ENCODE measurements around the gene FBRSL1.

The FBRSL1 gene

DNA sequence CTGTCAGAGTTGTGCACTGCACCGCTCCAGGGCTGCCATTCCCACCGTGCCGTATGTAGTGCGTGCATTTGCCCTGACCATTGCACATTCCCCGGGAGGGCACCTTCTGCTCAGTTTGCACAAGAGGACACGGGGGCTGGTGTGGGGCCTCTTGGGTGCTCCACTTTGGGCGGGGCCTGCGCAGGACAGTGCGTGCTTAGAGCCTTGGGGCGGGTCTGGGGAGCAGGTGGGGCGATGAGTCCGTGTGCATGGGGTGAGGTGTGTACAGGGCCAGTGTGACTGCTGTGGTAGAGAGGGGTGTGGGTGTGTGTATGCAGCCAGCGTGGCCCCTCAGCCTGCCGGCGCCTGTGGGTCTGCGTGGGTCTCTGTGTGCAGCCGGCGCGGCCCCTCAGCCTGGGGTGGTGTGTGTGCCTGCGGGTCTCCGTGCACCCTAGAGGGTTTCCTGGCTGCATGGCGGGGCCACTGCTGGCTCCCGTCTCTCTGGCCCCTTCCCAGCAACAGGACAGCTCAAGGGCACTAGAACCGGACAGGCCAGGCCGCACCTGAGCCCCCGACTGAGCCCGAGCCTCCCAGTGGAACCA lies 31.9 kb downstream of the FBRSL1 start:
- TF ChIP-seq POLR2A (IDR thresholded peaks at IDR 0.05; ENCODE audit: extremely low read depth, insufficient read length) (no peak), MYC (IDR thresholded peaks at IDR 0.05; ENCODE audit: low read depth, low read length) (no peak)
- TF ChIP-seq, protein P1, sequence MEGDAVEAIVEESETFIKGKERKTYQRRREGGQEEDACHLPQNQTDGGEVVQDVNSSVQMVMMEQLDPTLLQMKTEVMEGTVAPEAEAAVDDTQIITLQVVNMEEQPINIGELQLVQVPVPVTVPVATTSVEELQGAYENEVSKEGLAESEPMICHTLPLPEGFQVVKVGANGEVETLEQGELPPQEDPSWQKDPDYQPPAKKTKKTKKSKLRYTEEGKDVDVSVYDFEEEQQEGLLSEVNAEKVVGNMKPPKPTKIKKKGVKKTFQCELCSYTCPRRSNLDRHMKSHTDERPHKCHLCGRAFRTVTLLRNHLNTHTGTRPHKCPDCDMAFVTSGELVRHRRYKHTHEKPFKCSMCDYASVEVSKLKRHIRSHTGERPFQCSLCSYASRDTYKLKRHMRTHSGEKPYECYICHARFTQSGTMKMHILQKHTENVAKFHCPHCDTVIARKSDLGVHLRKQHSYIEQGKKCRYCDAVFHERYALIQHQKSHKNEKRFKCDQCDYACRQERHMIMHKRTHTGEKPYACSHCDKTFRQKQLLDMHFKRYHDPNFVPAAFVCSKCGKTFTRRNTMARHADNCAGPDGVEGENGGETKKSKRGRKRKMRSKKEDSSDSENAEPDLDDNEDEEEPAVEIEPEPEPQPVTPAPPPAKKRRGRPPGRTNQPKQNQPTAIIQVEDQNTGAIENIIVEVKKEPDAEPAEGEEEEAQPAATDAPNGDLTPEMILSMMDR (IDR thresholded peaks at IDR 0.05; ENCODE audit: low read depth, low read length), result no peak
- TF ChIP-seq, protein P2, sequence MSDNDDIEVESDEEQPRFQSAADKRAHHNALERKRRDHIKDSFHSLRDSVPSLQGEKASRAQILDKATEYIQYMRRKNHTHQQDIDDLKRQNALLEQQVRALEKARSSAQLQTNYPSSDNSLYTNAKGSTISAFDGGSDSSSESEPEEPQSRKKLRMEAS (IDR thresholded peaks at IDR 0.05; ENCODE audit: low read depth, low read length), result no peak
- no peak overlapping the region for H3K4me3 ChIP-seq (ENCODE audit: low read depth, low read length)
- DNase-seq (ENCODE audit: low read depth), result no peak

DNA sequence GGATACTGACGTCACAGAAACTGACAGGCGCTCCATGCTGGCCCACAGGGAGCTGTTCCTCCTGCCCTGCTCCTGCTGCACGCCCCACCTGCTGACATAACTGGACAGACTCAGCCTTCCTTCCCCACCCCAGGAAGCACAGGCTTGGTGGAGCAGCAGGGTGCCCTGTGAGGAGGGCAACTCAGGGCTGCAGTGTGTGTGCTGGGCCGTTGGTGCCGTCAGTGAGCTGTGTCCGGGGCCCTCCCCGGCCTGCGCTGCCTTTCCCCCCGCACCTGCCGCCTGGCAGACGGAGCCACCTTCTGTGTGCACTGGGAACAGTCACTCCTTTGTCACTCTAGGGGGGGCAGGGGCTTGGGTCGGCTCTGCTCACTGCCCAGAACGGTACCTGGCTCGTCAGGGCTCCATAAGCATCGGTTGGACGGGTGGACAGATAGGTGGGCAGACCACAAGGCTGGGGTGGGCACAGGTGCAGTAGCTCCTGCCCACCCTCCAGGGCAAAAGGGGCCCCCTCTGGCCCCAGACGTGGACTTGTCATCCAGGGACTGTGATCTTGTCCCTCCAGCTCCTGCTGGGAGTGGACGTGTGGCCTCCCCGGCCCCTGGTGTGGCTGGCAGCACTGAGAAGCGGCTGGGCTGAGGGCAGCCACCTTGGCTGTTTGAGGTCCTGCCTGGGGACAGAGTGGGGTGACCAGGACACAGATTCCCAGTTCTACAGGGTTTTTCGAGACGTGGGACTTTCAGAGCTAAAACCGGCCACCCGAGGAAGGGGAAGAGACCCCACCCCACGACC lies 32.8 kb downstream of the FBRSL1 start:
- DNase-seq (ENCODE audit: low read depth), result no peak
- TF ChIP-seq MYC (IDR thresholded peaks at IDR 0.05; ENCODE audit: low read depth, low read length) (no peak), POLR2A (IDR thresholded peaks at IDR 0.05; ENCODE audit: extremely low read depth, insufficient read length) (no peak)
- TF ChIP-seq, protein P2 (IDR thresholded peaks at IDR 0.05; ENCODE audit: low read depth, low read length), result no peak
- TF ChIP-seq, protein P1 (IDR thresholded peaks at IDR 0.05; ENCODE audit: low read depth, low read length), result no peak
- H3K4me3 ChIP-seq (ENCODE audit: low read depth, low read length), result no peak overlapping the region

DNA sequence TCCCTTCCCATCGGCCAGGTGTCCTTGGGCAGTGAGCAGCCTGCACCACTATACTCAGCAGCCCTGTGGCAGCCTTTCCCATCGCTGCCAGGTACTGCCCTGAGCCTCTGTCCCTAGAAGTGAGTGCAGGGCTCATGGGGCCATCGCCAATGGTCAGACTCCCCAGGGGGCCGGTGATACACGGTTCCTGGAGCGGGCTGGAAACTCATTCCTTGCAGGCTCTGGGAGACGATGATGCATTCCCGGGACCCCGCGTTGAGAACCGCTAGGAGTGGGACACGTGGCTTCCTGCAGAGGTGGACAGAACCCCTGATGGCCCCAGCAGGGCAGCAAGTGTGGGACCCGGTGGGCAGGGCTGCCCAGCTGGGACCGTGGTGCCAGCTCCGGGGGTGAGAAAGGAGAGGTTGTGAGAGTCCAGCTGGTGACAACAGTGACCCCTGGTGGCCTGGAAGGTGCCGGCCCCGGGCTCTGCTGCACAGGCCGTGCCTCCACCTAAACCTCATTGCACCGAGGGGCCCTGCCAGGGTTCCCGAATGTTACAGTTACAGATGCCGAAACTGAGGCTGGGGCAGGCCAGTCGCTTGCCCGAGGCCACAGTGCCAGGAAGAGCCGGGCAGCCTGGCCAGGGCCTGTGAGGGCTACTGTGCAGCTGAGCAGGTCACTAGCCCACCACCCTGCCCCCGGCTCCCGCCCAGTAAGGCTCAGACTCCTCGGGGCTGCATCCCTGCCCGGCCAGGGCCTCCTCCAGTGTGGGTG lies 33.8 kb downstream of the FBRSL1 start:
- peak; percentile 78 for DNase-seq (ENCODE audit: low read depth)
- TF ChIP-seq MYC (IDR thresholded peaks at IDR 0.05; ENCODE audit: low read depth, low read length), result no peak
- TF ChIP-seq, protein P2 (IDR thresholded peaks at IDR 0.05; ENCODE audit: low read depth, low read length), result no peak
- TF ChIP-seq, protein P1 (IDR thresholded peaks at IDR 0.05; ENCODE audit: low read depth, low read length), result peak; percentile 88
- no peak for TF ChIP-seq POLR2A (IDR thresholded peaks at IDR 0.05; ENCODE audit: extremely low read depth, insufficient read length)
- H3K4me3 ChIP-seq (ENCODE audit: low read depth, low read length), result no peak overlapping the region

DNA sequence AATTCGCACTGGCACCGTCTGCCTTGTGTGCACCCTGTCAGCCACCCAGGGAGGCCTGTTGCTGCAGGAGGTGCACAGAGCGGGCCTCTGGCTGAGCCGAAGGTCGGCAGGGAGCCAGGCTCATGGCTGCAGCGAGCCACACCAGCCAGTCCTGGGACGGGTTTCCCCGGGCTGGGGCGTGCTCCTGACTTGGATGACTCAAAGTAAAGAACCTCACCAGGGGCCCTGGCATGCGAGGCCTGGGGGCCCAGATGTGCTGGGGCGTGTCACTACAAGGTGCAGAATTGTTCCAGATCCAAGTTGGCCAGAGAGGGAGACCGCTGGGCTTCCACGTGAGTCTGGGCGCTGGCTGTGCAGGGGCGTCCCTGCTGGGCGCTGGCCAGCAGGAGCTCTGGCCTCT lies 34.5 kb downstream of the FBRSL1 start:
- DNase-seq (ENCODE audit: low read depth), result no peak
- TF ChIP-seq, protein P1 (IDR thresholded peaks at IDR 0.05; ENCODE audit: low read depth, low read length), result no peak
- TF ChIP-seq POLR2A (IDR thresholded peaks at IDR 0.05; ENCODE audit: extremely low read depth, insufficient read length) (no peak), MYC (IDR thresholded peaks at IDR 0.05; ENCODE audit: low read depth, low read length) (no peak)
- TF ChIP-seq, protein P2 (IDR thresholded peaks at IDR 0.05; ENCODE audit: low read depth, low read length), result no peak
- H3K4me3 ChIP-seq (ENCODE audit: low read depth, low read length), result no peak overlapping the region

DNA sequence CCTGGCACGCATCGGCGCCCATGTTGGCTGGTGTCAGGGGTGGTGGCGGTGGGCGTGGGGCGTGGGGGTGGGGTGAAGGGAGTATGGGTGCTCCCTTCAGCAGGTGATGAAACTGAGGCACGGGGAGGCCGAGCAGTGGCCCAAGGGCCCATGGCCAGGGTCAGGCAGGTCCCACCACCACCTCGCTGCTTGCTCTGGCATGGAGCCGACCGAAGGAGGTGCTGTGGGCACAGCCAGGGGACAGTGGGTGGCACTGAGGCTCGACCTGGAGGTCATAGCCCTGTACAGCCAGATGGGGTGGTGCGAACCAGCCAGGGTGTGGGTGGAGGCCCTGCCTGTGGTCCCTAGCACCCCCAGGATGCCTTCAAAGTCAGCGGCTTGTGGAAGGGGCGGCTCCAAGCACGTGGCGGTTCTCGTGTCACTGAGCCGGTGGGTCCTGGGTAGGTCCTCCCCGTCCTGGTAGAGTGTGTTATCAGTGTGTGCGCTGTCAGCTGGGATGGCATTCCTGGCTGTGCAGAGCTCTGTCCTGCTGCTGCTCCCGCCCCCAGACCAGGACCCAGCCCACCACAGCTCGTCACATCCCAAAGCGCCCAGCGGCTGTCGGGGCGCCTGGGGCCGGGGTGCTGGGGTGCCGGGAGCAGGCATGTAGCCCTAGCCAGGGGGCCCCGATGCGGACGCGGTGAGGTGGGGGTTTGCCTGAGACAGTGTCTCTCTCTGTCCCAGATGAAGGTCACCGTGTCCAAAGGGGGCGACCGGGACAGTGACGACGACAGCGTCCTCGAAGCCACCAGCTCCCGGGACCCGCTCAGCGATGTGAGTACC lies 35.3 kb downstream of the FBRSL1 start:
- DNase-seq (ENCODE audit: low read depth), result no peak
- H3K4me3 ChIP-seq (ENCODE audit: low read depth, low read length), result no peak overlapping the region
- TF ChIP-seq POLR2A (IDR thresholded peaks at IDR 0.05; ENCODE audit: extremely low read depth, insufficient read length), result no peak
- TF ChIP-seq, protein P1 (IDR thresholded peaks at IDR 0.05; ENCODE audit: low read depth, low read length), result no peak
- no peak for TF ChIP-seq MYC (IDR thresholded peaks at IDR 0.05; ENCODE audit: low read depth, low read length)
- TF ChIP-seq, protein P2 (IDR thresholded peaks at IDR 0.05; ENCODE audit: low read depth, low read length), result no peak
